Midbrain (tissue), 1 donor: ENCODE results near the gene KNOP1.
"Not testable (repeated sequence)": the region's sequence is repeated elsewhere in the genome, so short reads cannot be mapped to it uniquely, and the experiment has no call there.

Source experiments
- DNase-seq: peaks from one replicate; lab custom pipeline; 2025; lab: John Stamatoyannopoulos, UW

KNOP1 gene

DNA sequence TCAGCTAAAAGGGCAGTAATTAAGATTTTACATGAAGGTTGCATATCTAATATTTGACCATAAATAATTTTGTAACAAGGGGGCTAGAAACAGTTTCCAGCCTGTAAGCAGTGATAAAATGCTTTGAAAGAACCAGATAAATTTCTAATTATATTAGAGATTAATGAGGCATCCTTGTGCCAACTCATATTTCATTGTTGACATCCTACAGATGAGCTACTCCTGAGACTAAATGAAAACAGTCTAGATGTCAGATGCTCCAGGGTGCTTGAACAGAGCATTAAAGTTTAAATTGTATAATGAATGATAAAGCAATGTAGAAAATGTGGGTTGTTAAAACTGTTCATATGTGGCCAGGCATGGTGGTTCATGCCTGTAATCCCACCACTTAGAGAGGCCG is 23.3 kb upstream of the KNOP1 start:
- DNase-seq: no peak

DNA sequence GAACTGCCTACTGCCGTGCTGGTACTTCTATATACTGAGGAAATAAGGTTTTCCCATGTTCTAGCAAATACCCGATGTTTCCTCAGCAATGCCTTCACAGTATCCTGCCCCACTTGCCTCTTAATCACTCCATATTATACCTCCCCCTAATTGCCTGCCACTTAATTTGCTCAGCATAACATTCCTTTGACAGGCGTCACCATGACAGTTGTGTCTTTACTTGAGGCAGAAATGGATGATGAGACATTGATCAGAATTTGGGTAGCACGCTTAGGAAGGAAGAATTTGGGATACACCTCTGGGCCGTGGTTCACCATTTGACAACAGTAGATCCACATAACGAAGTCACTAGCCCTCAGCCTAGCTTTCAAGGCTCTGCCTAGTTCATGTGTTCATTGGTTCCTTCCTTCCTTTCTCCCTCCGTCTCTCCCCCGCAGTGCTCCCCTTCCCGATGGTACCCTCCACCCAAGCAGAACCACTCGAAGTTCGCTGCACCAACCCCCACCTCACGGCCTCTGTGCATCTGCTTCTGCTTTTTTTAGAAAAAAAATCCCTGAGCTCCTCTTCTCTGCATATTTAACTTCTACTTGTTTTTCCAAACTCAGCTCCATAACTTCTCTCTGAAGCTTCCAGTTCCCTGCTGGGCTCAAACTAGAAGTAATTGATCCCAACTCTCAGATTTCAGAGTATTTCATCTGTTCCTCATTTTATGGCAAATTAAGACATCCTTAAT is 19.4 kb upstream of the KNOP1 start:
- DNase-seq: no peak

DNA sequence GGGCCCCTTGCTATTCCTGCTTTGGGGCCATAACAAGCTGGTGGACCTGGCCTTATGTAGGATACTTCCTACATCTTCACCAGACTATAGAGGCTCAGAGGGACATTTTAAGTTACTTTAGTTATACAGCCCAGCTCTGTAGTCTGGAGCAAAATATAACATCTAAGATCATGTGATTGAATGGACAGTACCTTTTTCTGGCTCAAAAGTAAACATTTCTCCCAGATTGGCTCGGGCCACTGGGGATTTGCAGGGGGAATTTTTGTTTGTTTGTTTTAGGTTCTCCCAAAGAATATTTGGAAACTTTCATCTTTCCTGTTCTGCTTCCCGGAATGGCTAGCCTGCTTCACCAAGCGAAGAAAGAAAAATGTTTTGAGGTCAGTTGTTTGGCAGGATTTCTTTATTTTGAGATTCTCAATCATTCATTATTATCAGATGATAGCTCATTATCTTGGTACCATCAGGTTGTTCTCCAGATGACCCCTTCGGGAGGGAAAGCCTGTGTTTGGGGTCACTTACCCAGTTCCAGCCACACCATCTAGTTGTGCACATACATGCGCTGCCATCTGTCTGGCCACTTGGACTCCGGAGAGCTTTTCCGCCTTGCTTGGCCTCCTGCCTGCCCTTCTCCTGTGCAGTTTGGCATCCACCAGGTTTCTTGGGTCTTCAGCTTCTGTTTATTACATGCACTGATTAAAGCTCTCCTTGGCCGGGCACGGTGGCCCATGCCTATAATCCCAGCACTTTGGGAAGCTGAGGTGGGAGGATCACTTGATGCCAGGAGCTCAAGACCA is 17.2 kb upstream of the KNOP1 start:
- no peak for DNase-seq

DNA sequence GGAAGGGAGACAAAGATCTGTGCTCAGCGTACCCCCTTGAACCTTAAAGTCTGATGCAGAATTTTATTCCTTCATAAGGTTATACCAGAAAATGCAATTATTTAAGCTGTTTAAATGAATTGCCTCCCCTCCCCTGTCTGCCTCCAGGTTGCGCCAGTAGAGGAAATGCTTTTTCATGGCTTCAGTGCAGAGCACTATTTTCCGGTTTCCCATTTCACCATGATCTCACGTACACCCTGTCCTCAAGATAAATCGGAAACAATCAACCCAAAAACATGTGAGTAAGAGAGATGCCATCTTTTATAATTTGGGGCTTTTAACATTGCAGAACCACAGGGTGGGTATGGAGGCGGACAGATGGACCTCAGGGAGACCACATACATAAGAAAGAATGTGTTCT is 15.5 kb upstream of the KNOP1 start:
- no peak for DNase-seq

DNA sequence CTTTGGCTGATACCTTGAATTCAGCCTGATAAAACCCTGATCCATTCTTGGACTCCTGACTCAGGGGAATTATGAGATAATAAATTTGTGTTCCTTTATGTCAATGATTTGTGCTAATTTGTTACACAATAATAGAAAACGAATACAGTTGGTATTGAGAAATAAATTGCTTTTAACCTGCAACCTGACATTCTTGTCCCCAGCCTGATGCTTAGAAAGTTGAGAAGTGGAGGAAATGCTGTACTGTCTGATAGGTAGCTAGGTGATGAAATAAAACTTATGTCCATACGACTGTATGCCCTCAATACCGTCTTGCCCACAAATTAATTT is 10.6 kb upstream of the KNOP1 start:
- no peak for DNase-seq

DNA sequence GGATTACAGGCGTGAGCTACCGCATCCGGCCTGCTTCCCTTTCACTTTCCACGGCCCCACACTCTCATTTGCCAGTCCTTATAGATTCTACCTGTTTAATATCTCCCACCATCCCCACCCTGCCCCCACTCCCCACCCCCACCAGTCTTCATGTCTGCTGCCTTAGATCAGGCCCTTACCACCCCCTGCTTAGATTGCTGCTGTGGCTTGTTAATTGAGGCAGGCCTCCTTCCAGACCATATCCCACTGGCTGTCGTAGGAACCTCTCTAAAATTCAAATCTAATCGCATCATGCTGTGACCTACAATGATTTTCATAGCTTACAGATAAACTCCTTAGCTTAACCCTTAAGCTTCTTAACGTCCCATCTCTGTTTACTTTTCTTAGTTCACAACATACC is 5.0 kb upstream of the KNOP1 start:
- no peak for DNase-seq

DNA sequence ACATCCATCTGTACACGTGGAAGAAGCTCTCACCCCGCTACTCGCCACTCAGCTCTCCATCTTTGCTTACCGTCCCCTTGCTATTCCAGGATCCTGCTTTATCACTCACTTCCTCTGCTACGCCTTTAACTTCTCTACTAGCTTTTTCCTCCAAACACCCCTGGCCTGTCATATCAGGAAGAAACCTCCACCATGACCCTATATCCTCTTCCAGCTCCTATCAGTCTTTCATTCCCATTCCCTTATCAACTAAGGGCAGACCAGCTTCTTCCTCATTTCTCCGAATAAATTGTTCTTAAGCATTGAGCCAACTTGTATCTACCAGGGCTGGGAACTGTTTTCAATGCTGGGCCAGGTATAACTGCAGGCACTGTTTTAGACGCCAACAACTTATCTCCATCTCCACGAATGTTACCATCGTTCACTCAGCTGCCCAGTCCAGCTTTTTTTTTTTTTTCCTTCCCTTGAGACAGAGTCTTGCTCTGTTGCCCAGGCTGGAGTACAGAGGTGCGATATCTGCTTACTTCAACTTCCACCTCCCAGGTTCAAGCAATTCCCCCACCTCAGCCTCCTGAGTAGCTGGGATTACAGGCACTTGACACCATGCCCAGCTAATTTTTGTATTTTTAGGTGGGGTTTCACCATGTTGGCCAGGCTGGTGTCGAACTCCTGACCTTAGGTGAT is 4.4 kb upstream of the KNOP1 start:
- DNase-seq: no peak

DNA sequence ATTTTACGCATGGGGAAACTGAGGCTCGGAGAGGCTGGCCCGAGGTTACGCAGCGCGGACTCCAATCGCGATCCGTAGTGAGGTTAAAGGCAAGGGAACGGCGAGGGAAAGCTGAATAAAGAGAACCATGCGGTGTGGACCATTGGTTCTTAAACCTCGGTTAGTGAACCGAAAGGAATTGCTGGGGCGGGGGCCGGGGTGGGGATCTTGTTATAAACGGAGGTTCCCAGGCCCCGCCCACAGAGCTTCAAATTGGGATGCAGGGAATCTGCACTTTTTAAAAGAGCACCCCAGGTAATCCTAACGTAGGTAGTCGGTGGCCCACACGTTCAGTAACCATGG is 568 bp upstream of the KNOP1 start:
- no peak for DNase-seq

DNA sequence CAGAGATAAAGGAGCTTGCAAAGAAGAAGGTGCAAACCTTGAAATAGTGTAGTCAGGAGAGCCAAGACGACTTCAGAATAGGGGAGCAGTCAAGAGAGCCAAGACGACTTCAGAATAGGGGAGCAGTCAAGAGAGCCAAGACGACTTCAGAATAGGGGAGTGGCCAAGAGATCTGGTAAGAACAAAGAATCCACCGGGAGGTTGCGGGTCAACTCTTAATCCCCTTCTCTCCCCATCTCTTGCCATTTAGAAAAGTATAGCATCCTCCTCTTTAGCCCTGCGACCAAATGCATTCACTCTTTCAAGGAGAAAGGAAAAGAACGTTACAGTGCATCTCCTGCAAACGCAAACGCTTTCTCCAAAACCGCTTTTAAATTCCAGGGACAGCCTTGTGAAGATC is 713 bp downstream of the KNOP1 start:
- no peak for DNase-seq

DNA sequence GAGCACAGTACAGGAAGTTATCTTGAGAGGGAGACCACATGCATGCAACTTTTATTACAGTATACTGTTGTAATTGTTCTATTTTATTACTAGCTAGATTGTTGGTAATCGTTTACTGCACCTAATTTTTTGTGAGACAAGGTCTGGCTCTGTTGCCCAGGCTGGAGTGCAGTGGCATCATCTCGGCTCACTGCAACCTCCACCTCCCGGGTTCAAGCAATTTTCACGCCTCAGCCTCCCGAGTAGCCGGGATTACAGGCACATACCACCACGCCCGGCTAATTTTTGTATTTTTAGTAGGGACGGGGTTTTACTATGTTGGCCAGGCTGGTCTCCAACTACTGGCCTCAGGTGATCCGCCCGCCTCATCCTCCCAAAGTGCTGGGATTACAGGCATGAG is 1.3 kb downstream of the KNOP1 start:
- not testable (repeated sequence) for DNase-seq

DNA sequence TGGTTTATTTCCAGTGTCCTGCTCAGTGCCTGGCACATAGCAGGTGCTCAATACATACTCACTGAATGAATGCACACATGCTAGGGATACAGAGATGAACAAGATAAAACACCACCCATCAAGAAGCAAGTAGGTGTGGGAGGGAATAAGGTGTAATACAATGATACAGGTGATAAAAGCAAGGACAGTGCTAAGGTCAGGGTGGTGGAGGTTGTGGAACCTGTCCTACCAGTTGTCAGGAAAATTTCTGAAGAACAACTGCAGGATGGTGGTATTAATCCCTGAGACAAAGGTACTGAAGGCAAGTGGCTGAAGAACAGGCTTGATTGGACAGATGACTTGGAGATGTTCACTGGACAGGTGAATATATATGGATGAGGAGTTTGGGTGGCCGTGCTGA is 1.8 kb downstream of the KNOP1 start:
- no peak for DNase-seq

DNA sequence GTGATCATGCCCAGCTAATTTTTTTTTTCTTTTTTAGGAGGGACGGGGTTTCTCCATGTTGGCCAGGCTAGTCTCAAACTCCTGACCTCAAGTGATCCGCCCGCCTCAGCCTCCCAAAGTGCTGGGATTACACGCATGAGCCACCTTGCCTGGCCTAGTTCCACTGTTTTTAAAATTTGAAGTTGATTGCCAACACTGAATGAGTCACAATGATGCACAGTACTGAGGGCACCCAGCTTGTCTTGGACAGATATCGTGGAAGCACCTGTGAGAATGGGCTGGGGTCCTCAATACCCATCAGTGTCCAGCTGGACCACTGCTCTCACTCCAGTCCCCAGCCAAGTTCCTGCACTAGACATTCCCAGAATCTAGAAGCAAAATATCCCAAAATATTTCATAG is 2.5 kb downstream of the KNOP1 start:
- DNase-seq: no peak

DNA sequence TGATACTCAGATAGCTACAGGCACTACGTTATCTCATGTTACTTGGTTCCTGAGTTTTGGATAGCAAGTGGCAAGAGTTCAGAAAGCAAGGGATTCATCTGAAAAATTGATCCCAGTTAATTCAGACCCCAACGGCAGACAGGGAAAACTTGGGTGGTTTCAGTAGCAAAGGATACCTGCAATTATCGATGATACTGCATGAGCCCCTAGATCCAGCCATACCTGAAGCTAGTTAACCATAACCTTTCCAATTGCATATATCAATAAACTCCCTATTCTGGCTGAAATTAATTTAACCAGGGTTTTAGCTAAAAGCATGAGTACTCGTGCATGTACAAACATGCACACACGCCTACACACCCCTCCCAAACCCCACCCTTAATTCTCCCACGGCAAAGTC is 4.3 kb downstream of the KNOP1 start:
- no peak for DNase-seq

DNA sequence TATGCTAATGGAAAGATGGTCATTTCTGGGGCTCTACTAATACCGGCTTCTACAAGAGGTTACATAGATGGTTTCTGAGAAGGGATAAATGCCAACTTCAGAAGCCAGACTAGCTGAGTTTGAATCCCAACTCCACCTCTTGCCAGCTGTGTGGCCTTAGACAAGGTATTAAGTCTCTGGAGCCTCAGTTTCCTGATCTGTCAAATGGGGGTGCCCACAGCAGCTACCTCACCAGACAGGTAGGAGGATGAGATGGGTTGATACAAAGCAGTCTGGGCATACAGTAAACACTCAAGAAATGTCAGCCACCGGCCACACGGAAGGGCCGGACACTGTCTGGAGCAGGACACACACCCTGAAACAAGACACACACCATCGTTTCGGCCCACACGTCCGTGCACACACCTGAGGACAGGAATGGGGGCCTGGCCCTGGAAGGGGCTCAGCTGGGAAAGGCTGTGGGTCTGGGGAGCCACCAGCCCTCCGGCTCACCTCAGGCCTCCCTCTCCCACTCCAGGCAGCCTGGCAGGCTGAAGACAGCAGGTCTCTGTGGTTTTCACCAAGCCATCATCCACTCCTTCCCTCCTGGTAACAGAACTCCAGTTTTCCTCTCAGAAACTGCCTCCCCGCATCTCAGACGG is 5.5 kb downstream of the KNOP1 start:
- DNase-seq: no peak

DNA sequence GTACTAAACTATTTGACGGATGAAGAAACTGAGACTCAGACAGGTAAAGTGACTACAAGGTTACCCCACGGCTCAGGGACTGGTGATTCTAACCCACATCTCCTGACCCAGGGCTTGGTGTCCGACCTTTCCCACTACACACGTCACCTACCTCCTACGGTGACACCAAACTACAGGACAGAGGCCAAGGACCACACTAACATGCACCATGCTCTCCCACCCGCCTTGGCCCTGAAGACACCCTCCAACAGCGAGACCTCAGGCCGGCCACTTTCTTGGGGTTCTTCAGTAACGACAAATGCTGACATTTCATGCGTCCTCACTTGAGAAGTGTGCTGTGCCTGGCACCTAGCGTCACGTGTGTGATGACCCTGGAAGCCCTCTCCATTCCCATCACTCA is 6.4 kb downstream of the KNOP1 start:
- DNase-seq: no peak

DNA sequence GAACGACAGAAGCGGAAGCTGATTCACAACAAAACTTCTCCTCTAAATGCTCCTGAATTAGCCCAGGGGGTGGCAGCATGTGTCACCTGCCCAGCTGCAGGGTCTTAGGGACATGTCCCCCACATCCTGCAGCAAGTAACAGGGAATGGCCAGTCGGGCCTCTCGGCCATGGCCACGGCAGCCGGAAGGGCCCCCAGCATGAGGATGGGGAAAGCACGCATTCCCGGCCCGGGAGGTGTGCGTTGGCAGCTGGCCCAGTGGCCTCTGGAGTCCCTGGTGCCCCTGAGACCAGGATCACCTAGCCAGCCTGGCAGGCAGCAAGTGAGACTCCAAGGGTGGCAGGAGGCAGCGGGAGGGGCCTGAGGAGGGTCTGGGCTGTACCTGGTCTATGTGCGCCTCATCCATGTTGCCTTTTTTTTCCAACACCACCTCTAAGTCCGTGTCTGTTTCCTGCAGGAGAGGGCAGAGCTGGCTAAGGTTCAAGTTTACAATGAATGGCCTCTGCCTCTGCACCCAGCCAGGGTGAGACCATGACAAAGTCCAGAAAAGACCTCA is 7.0 kb downstream of the KNOP1 start:
- DNase-seq: no peak

DNA sequence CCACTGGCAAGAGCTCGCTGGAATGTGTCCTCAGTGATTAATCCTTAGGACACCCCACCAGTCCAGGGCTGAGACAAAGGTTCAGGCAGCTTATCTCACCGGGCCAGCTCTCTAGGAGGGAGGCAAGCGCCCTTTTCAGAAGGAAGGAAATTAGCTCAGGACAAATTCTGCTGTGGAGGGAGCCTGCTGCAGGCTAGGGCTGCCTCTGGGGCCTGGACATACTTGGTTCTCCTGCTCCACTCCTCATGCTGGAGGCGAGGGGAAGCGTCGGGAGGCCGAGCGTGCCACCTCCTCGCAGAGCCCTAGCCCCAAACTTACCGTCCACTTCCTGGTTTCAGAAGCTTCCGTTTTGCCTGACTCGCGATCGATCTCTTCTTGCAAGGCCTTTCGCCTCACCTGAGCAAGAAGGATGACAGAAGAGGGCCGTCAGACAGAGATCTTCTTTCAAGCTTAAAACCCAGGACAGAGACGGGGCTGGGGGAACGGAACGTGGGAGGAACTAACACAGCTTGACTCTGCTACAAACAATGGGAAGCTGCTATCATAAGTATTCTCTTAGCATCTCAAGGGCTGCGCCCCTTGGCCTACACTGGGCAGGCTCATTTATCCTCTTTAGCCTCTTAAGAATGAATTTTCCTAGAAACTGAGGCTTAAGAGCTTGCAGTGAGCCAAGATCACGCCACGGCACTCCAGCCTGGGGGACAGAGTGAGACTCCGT is 7.7 kb downstream of the KNOP1 start:
- no peak for DNase-seq

DNA sequence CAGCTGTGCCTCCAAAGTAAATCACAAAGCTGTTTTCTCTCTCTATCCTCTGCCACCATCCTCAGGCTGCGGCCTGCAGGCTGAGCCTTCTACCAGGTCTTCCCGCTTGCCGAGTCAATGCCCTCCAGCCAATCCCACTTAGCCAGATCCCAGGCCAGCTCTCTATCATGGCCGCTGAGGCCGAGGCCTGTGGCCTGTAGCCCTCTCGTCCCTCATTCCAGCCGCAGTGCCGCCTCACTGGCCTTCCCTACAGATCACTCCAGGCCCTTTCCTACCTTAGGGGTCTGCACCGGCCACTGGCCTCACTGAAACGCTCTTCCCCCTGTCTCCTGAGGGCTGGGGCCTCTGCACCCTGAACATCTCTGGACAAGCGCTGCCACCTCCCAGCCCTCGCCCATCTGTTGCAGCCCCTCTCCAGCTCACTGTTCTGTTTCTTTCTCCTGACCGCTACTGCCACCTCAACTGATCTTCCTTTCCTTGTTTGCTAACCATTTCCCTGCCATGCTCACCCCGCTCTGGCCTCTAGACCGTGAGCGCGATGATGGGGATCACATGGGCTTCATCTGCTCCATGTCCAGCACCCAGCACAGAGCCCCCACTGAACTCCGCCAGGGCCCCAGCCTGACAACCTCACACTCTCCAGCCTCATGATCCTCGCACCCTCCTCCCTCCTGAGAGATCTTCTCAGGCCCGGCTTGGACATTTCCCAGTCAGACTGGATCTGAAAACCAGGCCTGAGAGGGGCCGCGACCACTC is 8.5 kb downstream of the KNOP1 start:
- no peak for DNase-seq

DNA sequence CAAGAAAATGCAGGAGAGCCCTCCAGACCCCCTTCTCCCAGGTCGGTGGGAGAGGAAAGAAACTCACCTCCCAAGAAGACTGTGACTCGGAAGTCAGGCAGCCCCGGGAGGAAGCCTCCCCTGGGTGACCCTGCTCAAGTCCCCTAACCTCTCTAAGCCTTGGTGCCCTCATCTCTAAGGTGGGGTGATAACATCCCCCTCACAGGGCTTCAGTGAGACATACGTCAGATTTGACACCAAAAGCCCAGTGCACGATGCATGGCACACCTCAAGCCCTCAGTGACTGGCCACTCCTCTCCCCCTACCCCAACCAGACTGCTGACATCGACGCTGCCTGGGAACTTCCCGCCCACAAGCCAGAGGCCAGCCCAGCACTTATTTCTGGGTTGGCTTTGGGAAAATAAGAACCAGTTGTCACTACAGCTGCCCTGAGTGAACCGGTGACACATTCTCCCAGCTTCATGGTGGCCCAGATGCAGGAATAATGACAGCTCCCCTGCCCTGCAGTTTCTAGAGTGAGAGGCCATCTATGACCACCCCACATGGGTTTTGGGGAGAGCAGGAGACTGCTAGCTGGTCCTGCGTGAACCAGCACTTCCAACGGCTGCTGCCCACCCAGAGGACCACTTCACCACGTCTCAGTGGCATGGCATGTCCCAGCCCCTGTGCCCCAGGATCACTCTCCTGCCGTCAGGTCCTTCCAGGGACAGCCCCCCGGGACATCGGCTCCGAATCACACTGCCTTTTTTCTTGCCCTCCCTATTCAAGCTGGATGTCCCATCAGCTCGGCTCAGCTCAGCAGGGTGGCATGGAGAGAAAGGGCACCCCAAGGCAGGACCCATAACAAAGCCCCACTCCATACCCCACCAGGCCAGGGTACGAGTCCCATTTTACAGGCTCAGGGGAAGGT is 9.5 kb downstream of the KNOP1 start:
- DNase-seq: no peak
